SK-N-SH (cell line): Measurements from ENCODE around the gene TMEM150A. TPM values are rescaled to one million over a fixed set of nuclear protein-coding genes. Genes with fewer than 3 reads are reported as not detected.

Experiments used
- CTCF ChIA-PET: fragments of 300-600, 350-600 bp; formaldehyde crosslinking; extraction: SDS; loops from one replicate; lab custom pipeline; 2021; lab: Yijun Ruan, JAX
- POLR2A ChIA-PET: fragments of 350-600 bp; sonication (Branson Sonifier 250); formaldehyde crosslinking; extraction: SDS; loops from one replicate; lab custom pipeline; 2020; ENCODE audit warnings: antibody characterized with exemption, inconsistent platforms; lab: Yijun Ruan, JAX
- DNase-seq: peaks from one replicate; pipeline ENCODE4 v3.0.0; 2012
- H2AFZ ChIP-seq: fragments of 200-600 bp; sonication (generic); 2 replicates; pipeline ENCODE4 v1.8.1; 2016; ENCODE audit warnings: antibody characterized with exemption, mild to moderate bottlenecking, low read depth
- H3F3A ChIP-seq: fragments of 200-600 bp; sonication (generic); replicated peaks from 2 replicates; pipeline ENCODE3; 2016; ENCODE audit warnings: antibody characterized with exemption, mild to moderate bottlenecking; ENCODE audit not compliant: insufficient read depth
- H3K27ac ChIP-seq, 2 experiments: fragments of 200-500 bp in 1 of 2; fragments of 200-600 bp in 1 of 2; sonication (Bioruptor generic) in 1 of 2; sonication (generic), shearing (Covaris generic) in 1 of 2; 2 replicates each; pipeline versions ENCODE4 v1.5.1 to v1.6.1; 2014 to 2016; ENCODE audit warnings: low read depth in 2 of 2, inconsistent platforms in 1 of 2, low read length in 1 of 2, mild to moderate bottlenecking in 1 of 2, mixed read lengths in 1 of 2
- H3K27me3 ChIP-seq: fragments of 200-600 bp; sonication (generic), shearing (Covaris generic); 2 replicates; pipeline ENCODE4 v1.6.1; 2016; ENCODE audit warnings: mixed run types; ENCODE audit not compliant: insufficient read depth
- H3K36me3 ChIP-seq, 2 experiments: fragments of 200-500 bp in 1 of 2; fragments of 200-600 bp in 1 of 2; sonication (Bioruptor generic) in 1 of 2; sonication (generic) in 1 of 2; replicated peaks in 1 of 2; 2 replicates each; pipeline versions ENCODE3 to v1.5.1; 2014 to 2016; ENCODE audit warnings: low read length in 1 of 2, mild to moderate bottlenecking in 1 of 2; ENCODE audit not compliant: insufficient read depth in 2 of 2, control insufficient read depth in 1 of 2
- H3K4me1 ChIP-seq, 2 experiments: fragments of 200-500 bp in 1 of 2; fragments of 200-600 bp in 1 of 2; sonication (Bioruptor generic) in 1 of 2; sonication (generic), shearing (Covaris generic) in 1 of 2; 2 replicates each; pipeline versions ENCODE4 v1.5.1 to v1.6.1; 2014 to 2016; ENCODE audit warnings: low read depth in 1 of 2, low read length in 1 of 2, mixed run types in 1 of 2; ENCODE audit not compliant: insufficient read depth in 2 of 2, control insufficient read depth in 1 of 2
- H3K4me2 ChIP-seq: fragments of 200-600 bp; sonication (generic), shearing (Covaris generic); 2 replicates; pipeline ENCODE4 v1.6.1; 2017; ENCODE audit warnings: mixed run types
- H3K4me3 ChIP-seq, 2 experiments: fragments of 200-500 bp in 1 of 2; fragments of 200-600 bp in 1 of 2; sonication (Bioruptor generic) in 1 of 2; sonication (generic), shearing (Covaris generic) in 1 of 2; 2 replicates each; pipeline versions ENCODE4 v1.5.1 to v1.8.1; 2014 to 2016; ENCODE audit warnings: low read depth in 2 of 2, inconsistent platforms in 1 of 2, low read length in 1 of 2, mild to moderate bottlenecking in 1 of 2, mixed read lengths in 1 of 2, moderate library complexity in 1 of 2
- H3K79me2 ChIP-seq: fragments of 200-600 bp; sonication (generic); 2 replicates; pipeline ENCODE4 v1.8.1; 2017; ENCODE audit warnings: mild to moderate bottlenecking; ENCODE audit not compliant: insufficient read depth
- H3K9ac ChIP-seq: fragments of 200-600 bp; sonication (generic); 2 replicates; pipeline ENCODE4 v1.6.1; 2017; ENCODE audit warnings: mixed run types
- H3K9me2 ChIP-seq: fragments of 200-600 bp; sonication (generic); 2 replicates; pipeline ENCODE4 v1.6.1; 2017; ENCODE audit warnings: mixed run types
- H3K9me3 ChIP-seq: fragments of 200-600 bp; sonication (generic); 2 replicates; pipeline ENCODE4 v1.6.1; 2017; ENCODE audit warnings: mixed run types, mild to moderate bottlenecking, moderate library complexity
- H4K20me1 ChIP-seq: fragments of 200-600 bp; sonication (generic); 2 replicates; pipeline ENCODE4 v1.6.1; 2017; ENCODE audit warnings: mild to moderate bottlenecking, mixed run types; ENCODE audit not compliant: insufficient read depth
- CTCF ChIP-seq: fragments of 200-600 bp; sonication (generic); IDR thresholded peaks from 2 replicates; pipeline ENCODE4 v1.6.1; 2017; ENCODE audit warnings: antibody characterized with exemption, mild to moderate bottlenecking, moderate library complexity
- GABPA ChIP-seq: IDR thresholded peaks from 2 replicates; pipeline ENCODE4 v1.4.0; 2012; ENCODE audit warnings: low read depth, mild to moderate bottlenecking
- IRF3 ChIP-seq: fragments of 150-350 bp; IDR thresholded peaks from 2 replicates; pipeline ENCODE4 v1.6.1; 2016; ENCODE audit warnings: mild to moderate bottlenecking, low read depth, low read length
- JUND ChIP-seq: IDR thresholded peaks from 2 replicates; pipeline ENCODE4 v1.4.0; 2012
- MEF2A ChIP-seq: IDR thresholded peaks from 2 replicates; pipeline ENCODE4 v1.4.0; 2012; ENCODE audit warnings: low read depth, borderline replicate concordance
- NFIC ChIP-seq: IDR thresholded peaks from 2 replicates; pipeline ENCODE4 v1.4.0; 2012; ENCODE audit warnings: borderline replicate concordance
- NRF1 ChIP-seq: IDR thresholded peaks from 2 replicates; pipeline ENCODE4 v1.6.1; 2012; ENCODE audit warnings: low read depth, mild to moderate bottlenecking, low read length
- RAD21 ChIP-seq: IDR thresholded peaks from 2 replicates; pipeline ENCODE4 v1.6.1; 2012; ENCODE audit warnings: mild to moderate bottlenecking, low read length
- RCOR1 ChIP-seq: fragments of 150-350 bp; IDR thresholded peaks from 2 replicates; pipeline ENCODE4 v1.6.1; 2017; ENCODE audit warnings: antibody characterized with exemption, low read length
- REST ChIP-seq: IDR thresholded peaks from 2 replicates; pipeline ENCODE4 v1.6.1; 2012; ENCODE audit warnings: mild to moderate bottlenecking, low read depth, low read length, moderate library complexity
- RFX5 ChIP-seq: IDR thresholded peaks from 2 replicates; pipeline ENCODE4 v1.6.1; 2012; ENCODE audit warnings: mild to moderate bottlenecking, improper control_type of control experiment, low read length
- TCF12 ChIP-seq: IDR thresholded peaks from 2 replicates; pipeline ENCODE4 v1.4.0; 2012
- USF1 ChIP-seq: IDR thresholded peaks from 2 replicates; pipeline ENCODE4 v1.4.0; 2012; ENCODE audit warnings: low read depth, borderline replicate concordance
- USF2 ChIP-seq: fragments of 150-350 bp; IDR thresholded peaks from 2 replicates; pipeline ENCODE4 v1.6.1; 2017; ENCODE audit warnings: antibody characterized with exemption, low read length, low read depth, borderline replicate concordance
- WGBS: methylation state at CpG from one replicate; pipeline ENCODE4 v1.1.6; 2017; ENCODE audit warnings: low lambda C conversion rate; 5-methylcytosine and 5-hydroxymethylcytosine counted together
- polyA plus RNA-seq, 3 experiments: library from polyadenylated mRNA; depleted of rRNA; stranded (reverse); fragments of >200 nt; gene quantifications; 2 replicates each; pipeline ENCODE4 v1.2.3, GENCODE V29; 2012
- TF ChIP-seq, protein P1 (sequence below): IDR thresholded peaks from 2 replicates; pipeline ENCODE4 v1.4.0; 2012; ENCODE audit warnings: low read depth

The TMEM150A gene
- polyA plus RNA-seq, 1 of the 3 experiments (the other 2 are of a cell fraction): 20.2 TPM

- no peaks in the 10 kb centered on the region for H3F3A ChIP-seq
- H3K4me3 ChIP-seq: no peak overlapping the region
- no peaks in the 10 kb centered on the region for H3K9me2 ChIP-seq
- H3K27me3 ChIP-seq: no peaks in the 10 kb centered on the region
- H3K36me3 ChIP-seq: no peaks in the 10 kb centered on the region
- H4K20me1 ChIP-seq: no peaks in the 10 kb centered on the region
- H3K27ac ChIP-seq: no peak overlapping the region
- POLR2A ChIA-PET: no interaction called here
- no peak for DNase-seq
- no peak for TF ChIP-seq NFIC
- no peak for TF ChIP-seq MEF2A
- TF ChIP-seq, protein P1, sequence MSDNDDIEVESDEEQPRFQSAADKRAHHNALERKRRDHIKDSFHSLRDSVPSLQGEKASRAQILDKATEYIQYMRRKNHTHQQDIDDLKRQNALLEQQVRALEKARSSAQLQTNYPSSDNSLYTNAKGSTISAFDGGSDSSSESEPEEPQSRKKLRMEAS: no peak
- TF ChIP-seq REST: no peak
- no peak for TF ChIP-seq RFX5
- TF ChIP-seq RCOR1: no peak
- TF ChIP-seq USF2: no peak
- no peak for TF ChIP-seq RAD21
- TF ChIP-seq NRF1: no peak
- no peak for TF ChIP-seq IRF3
- no peak for TF ChIP-seq JUND
- no peak for TF ChIP-seq GABPA
- no peak for TF ChIP-seq CTCF
- no peak for TF ChIP-seq TCF12
- no peak for TF ChIP-seq USF1
- no peaks in the 10 kb centered on the region for H3K79me2 ChIP-seq
- H3K4me1 ChIP-seq: peaks cover 5 to 7% of the 10 kb centered on the region in 2 experiments; a peak in 2 of 4 replicates
- 70% methylated on average over 1 of the region's 3 CpGs for WGBS
- H2AFZ ChIP-seq: no peak overlapping the region
- H3K9me3 ChIP-seq: no peaks in the 10 kb centered on the region
- no peak overlapping the region for H3K4me2 ChIP-seq
- CTCF ChIA-PET: interaction anchor here (1.6 kb wide), 1 partner anchor 10 kb away, joined by 3 read pairs; no protein-coding TSS in a partner anchor
- H3K9ac ChIP-seq: no peak overlapping the region
Observed at GRCh38 chr2:85580206-85580605, 22.3 kb downstream of the TMEM150A start.
